Measurements from ENCODE around the gene UBA6.
A peak's percentile ranks its signal among the peaks of the same experiment; 100 is the strongest.
"Not testable (repeated sequence)": the region's sequence is repeated elsewhere in the genome, so short reads cannot be mapped to it uniquely, and the experiment has no call there.

UBA6 gene

GRCh38 chr4:67713529-67714247, 12.7 kb upstream of the UBA6 start:
- DNase-seq, result no peak

GRCh38 chr4:67712650-67713528, 11.9 kb upstream of the UBA6 start:
- DNase-seq, result no peak

GRCh38 chr4:67712000-67712625, 11.2 kb upstream of the UBA6 start:
- no peak for DNase-seq

GRCh38 chr4:67706682-67707081, 5.7 kb upstream of the UBA6 start:
- not testable (repeated sequence) for DNase-seq

- DNase-seq, result no peak
These were observed 3.9 kb upstream of the UBA6 start for GRCh38 chr4:67704843-67705242.

- no peak for DNase-seq
These were observed 1.2 kb upstream of the UBA6 start for GRCh38 chr4:67702166-67702565.

GRCh38 chr4:67701517-67701850, 529 bp upstream of the UBA6 start:
- DNase-seq, result no peak

- peak; percentile 37 for DNase-seq
These were observed 728 bp downstream of the UBA6 start for GRCh38 chr4:67700116-67700737.

GRCh38 chr4:67699603-67700002, 1.4 kb downstream of the UBA6 start:
- no peak for DNase-seq

- DNase-seq, result no peak
These were observed 2.9 kb downstream of the UBA6 start for GRCh38 chr4:67697860-67698687.

GRCh38 chr4:67696061-67696460, 4.9 kb downstream of the UBA6 start:
- DNase-seq, result no peak

- DNase-seq, result no peak
These were observed 6.3 kb downstream of the UBA6 start for GRCh38 chr4:67694662-67695061.

- DNase-seq, result no peak
These were observed 9.6 kb downstream of the UBA6 start for GRCh38 chr4:67691328-67691727.

GRCh38 chr4:67687636-67688035, 13.3 kb downstream of the UBA6 start:
- DNase-seq, result no peak

GRCh38 chr4:67685532-67685859, 15.5 kb downstream of the UBA6 start:
- DNase-seq, result no peak

- DNase-seq, result peak; percentile 32
These were observed 16.0 kb downstream of the UBA6 start for GRCh38 chr4:67684839-67685531.

- no peak for DNase-seq
These were observed 18.7 kb downstream of the UBA6 start for GRCh38 chr4:67682266-67682665.

- no peak for DNase-seq
These were observed 20.3 kb downstream of the UBA6 start for GRCh38 chr4:67680581-67681222.

- DNase-seq, result no peak
These were observed 22.3 kb downstream of the UBA6 start for GRCh38 chr4:67678612-67679011.

GRCh38 chr4:67674098-67674497, 26.9 kb downstream of the UBA6 start:
- DNase-seq, result no peak

- DNase-seq, result no peak
These were observed 32.6 kb downstream of the UBA6 start for GRCh38 chr4:67668315-67668714.

- no peak for DNase-seq
These were observed 40.5 kb downstream of the UBA6 start for GRCh38 chr4:67660418-67660817.
